Umbilical cord (tissue), 2 donors: ENCODE data around the gene TIGD1. TPM values are rescaled to one million over a fixed set of nuclear protein-coding genes. Genes with fewer than 3 reads are reported as not detected.
"Not testable (repeated sequence)": the region's sequence is repeated elsewhere in the genome, so short reads cannot be mapped to it uniquely, and the experiment has no call there.

Experiments used
- DNase-seq: peaks from one replicate; pipeline ENCODE4 v3.0.0-alpha.2; 2015; ENCODE audit warnings: low spot score
- total RNA-seq: library from RNA; depleted of rRNA; stranded (reverse); fragments of >200 nt; gene quantifications from one replicate; pipeline ENCODE4 v1.2.3, GENCODE V29; 2014; ENCODE audit warnings: low replicate concordance; ENCODE audit not compliant: insufficient read depth

The TIGD1 gene
- total RNA-seq, 1 donor from 2014 or later: 1.7 TPM

- no peak for DNase-seq
Observed at GRCh38 chr2:232539298-232540231, 10.8 kb downstream of the TIGD1 start, which contains the start of gene CHRNG. Gene CHRNG, plus strand, starts transcription at chr2:232539692. Its CDS starts 56 bp downstream, at chr2:232539748.

DNA sequence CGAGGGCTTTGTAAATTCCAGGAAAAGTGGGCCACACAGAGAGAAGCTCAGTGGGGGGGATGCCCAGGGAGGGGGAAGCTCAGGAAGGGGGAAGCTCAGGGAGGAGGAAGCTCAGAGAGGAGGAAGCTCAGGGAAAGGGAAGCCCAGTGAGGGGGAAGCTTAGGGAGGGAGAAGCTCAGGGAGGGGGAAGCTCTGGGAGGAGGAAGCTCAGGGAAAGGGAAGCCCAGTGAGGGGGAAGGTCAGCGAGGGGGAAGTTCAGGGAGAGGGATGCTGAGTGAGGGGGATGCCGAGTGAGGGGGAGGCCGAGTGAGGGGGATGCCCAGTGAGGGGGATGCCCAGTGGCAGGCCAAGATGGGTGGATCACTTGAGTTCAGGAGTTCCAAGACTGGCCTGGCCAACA is 11.7 kb downstream of the TIGD1 start:
- no peak for DNase-seq

GRCh38 chr2:232537499-232537898 is 12.9 kb downstream of the TIGD1 start:
- no peak for DNase-seq

- no peak for DNase-seq
Observed at GRCh38 chr2:232537079-232537478, 13.3 kb downstream of the TIGD1 start.

DNA sequence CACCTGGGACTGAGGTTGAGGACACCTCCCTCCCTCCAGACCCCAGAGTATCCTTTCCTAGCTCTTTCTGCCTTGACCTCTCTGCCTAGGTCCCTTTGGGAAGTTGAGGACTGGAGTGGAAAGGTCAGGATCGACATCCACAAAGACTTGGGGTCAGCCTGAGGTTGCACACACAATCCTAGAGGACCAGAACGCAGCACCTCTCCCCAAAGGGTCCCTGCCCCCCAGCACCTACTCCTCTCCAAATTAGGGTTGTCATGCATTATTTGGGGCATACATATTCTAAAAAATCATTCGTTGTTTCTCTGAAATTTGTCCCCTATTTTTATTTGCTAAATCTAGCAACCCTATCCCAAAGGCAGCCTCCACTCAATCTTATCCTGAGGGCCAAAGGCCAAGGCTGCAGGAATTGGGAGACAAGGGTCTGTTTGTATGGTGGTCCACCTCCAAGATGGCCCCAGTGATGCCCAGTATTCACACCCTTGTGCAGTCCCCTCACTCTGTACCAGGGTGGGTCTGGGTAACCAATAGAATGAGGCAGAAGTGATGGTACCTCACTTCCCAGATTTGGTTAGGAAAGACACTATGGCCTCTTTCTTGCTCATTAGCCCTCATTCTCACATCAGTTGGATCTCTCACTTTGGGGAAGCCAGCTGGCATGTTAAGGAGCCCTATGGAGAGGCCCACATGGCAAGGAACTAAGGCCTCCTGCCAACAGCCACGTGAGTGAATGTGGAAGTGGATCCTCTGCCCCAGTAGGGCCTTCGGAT is 14.4 kb downstream of the TIGD1 start:
- no peak for DNase-seq

GRCh38 chr2:232534940-232535651 is 15.3 kb downstream of the TIGD1 start:
- DNase-seq: no peak

- DNase-seq: no peak
Observed at GRCh38 chr2:232533944-232534710, 16.2 kb downstream of the TIGD1 start.

- DNase-seq: not testable (repeated sequence)
Observed at GRCh38 chr2:232532821-232533220, 17.5 kb downstream of the TIGD1 start.

DNA sequence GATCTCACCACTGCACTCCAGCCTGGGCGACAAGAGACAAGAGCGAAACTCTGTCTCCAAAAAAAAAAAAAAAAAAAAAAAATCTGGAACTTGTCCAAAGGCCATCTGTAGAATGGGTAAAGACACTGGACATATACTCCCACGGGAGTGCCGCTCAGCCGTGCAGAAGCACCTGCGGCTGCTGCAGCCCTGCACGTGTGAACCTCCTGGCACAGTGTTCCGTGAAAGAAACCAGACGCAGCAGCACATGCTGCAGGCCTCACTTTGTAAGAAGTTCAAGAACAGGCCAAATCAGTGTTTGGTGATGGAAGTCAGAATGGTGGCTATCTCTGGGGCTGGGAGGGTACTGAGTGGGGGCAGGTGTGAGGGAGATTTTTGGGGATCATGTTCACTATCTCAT is 17.9 kb downstream of the TIGD1 start:
- DNase-seq: peak; percentile 40

DNA sequence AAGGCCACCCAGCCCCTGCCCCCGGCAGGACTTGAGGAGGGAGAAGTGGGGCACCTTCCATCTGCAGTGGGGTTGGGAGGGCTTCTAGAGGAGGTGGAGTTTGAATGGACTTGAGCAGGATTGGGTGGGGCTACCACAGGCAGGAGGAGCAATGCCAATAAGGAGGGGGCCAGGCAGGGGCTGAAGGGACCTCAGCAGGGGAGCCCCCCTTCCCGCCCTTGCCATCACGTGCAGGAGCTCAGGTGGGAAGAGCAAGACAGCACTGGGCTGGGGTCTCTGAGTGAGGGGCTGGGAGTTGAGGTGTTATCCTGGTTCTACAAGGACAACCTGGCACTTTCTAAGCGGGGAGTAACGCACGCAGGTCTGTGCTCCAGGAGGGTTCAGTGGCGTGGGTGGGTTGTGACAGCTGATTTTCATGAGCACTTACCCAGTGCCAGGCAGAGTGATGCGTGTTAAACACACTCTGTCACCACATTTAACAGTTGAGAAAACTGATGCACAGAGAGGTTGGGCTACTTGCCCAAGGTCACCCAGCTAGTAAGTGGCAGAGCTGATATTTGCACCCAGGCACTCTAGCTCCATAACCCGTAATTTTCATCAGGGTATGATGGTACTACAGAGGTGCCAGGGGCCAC is 19.6 kb downstream of the TIGD1 start:
- no peak for DNase-seq

DNA sequence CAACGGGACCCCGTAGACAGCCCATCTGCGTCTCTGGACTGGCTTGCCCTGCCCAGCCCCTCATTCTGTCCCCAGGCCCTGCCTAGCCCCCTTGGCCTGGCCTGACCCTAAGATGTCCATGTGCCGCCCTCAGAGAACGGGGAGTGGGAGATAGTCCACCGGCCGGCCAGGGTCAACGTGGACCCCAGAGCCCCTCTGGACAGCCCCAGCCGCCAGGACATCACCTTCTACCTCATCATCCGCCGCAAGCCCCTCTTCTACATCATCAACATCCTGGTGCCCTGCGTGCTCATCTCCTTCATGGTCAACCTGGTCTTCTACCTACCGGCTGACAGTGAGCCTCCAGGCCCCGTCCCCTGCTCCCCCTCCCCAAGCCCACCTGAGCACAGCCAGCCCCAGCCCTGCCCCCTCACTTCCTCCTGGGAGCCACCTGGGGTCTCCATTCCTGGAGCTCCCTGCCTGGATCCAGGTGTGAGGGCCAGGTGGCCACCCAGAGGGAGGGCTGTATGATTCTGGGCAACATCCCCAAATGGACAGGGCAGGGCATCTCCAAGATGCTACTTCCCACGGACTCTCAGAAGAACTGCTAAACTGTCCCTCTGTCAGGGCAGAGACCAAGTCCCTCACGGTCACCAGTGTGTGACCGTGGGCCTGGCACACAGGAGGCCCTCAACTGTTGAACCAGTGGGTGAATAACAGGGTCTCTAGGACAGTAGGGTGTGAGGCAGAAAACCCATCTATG is 20.4 kb downstream of the TIGD1 start:
- no peak for DNase-seq

GRCh38 chr2:232528746-232529460 is 21.5 kb downstream of the TIGD1 start:
- no peak for DNase-seq

- no peak for DNase-seq
Observed at GRCh38 chr2:232527905-232528470, 22.4 kb downstream of the TIGD1 start.

DNA sequence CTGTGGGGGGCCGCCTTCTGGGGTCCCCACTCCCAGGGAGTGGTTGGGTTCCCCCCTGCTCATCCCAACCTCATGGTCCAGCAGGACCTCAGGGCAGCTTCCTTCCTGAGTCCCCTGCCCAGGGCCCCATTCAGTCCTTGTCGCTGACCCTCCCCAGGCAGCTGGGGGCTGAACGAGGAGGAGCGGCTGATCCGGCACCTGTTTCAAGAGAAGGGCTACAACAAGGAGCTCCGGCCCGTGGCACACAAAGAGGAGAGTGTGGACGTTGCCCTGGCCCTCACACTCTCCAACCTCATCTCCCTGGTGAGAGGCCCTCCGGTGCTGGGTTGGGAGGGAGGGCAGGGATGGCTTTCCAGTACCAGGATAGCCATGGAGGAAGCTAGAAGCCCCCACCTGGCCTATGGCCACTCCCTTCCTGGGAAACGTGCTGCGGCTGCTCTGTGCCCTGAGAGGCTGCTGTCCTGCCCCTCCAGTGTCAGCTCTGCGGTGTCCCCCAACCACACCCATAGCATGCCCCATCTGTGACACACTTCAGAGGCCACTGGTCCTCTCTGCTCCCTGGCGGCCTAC is 23.9 kb downstream of the TIGD1 start:
- DNase-seq: no peak

- DNase-seq: peak; percentile 64
Observed at GRCh38 chr2:232525791-232526371, 24.5 kb downstream of the TIGD1 start, which contains the start of gene CHRND. Gene CHRND, plus strand, starts transcription at chr2:232526160. Its CDS starts 56 bp downstream, at chr2:232526216.

GRCh38 chr2:232525199-232525598 is 25.2 kb downstream of the TIGD1 start:
- no peak for DNase-seq

DNA sequence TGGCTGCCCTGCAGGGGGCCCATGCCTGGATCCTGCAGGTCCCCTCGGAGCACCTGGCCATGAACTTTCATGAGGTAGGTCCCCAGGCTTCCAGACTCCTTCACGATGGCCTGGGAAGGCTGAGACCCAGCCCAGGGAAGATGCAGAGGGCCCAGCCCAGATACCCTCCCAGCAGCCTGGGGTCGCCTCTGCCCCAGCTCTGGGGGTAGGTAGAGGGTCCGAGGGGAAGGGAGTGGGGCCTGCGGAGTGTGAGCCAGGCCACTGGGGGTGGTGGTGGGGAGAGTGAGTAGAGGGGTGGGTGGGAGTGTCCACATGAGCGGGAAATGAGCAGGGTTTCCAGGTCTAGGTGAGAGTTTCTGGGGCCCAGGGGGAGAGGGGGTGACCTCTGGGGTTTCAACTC is 25.6 kb downstream of the TIGD1 start:
- DNase-seq: no peak
